A673 (cell line): ENCODE measurements around the gene KCNQ1OT1.

Source experiments
- EZH2 ChIP-seq: fragments of 200-600 bp; sonication (generic); IDR thresholded peaks from 2 replicates; pipeline ENCODE4 v1.6.1; 2017; ENCODE audit warnings: borderline replicate concordance, low read depth, mild to moderate bottlenecking, mixed read lengths, antibody characterized with exemption, low read length; ENCODE audit not compliant: poor library complexity, severe bottlenecking
- TF ChIP-seq, protein P1 (sequence below): fragments of 300-800, 200-600 bp; sonication (generic); conservative IDR thresholded peaks from 2 replicates; pipeline ENCODE4 v1.5.1; 2017; ENCODE audit warnings: low read depth, mild to moderate bottlenecking, antibody characterized with exemption, low read length, moderate library complexity, mixed read lengths

- TF ChIP-seq, protein P1, sequence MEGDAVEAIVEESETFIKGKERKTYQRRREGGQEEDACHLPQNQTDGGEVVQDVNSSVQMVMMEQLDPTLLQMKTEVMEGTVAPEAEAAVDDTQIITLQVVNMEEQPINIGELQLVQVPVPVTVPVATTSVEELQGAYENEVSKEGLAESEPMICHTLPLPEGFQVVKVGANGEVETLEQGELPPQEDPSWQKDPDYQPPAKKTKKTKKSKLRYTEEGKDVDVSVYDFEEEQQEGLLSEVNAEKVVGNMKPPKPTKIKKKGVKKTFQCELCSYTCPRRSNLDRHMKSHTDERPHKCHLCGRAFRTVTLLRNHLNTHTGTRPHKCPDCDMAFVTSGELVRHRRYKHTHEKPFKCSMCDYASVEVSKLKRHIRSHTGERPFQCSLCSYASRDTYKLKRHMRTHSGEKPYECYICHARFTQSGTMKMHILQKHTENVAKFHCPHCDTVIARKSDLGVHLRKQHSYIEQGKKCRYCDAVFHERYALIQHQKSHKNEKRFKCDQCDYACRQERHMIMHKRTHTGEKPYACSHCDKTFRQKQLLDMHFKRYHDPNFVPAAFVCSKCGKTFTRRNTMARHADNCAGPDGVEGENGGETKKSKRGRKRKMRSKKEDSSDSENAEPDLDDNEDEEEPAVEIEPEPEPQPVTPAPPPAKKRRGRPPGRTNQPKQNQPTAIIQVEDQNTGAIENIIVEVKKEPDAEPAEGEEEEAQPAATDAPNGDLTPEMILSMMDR = no peak
- no peak for TF ChIP-seq EZH2
Observed at GRCh38 chr11:2677127-2677526, 22.7 kb downstream of the KCNQ1OT1 start.
